Measurements from ENCODE around the gene ARPIN. TPM values are rescaled to one million over a fixed set of nuclear protein-coding genes. Genes with fewer than 3 reads are reported as not detected.
A peak's percentile ranks its signal among the peaks of the same experiment; 100 is the strongest.
"Not testable (repeated sequence)": the region's sequence is repeated elsewhere in the genome, so short reads cannot be mapped to it uniquely, and the experiment has no call there.

ARPIN gene
- total RNA-seq, 3 donors from 2014 or later: 39.0 to 45.8 (median 43.0) TPM

GRCh38 chr15:89947385-89947784, 34.6 kb upstream of the ARPIN start:
- Histone ChIP-seq H3K4me1 (ENCODE audit: low read depth) (peaks cover 19% of the 10 kb centered on the region), H3K9me3 (no peaks in the 10 kb centered on the region), H3K36me3 (ENCODE audit: low read depth) (no peaks in the 10 kb centered on the region), H3K4me3 (no peak overlapping the region)
- ATAC-seq (peak; percentile 91), DNase-seq (peak in 1 of 3 donors; percentile 27)
- intact Hi-C loops (cut with DNase I, micrococcal nuclease): no loop called here
- TF ChIP-seq CTCF (IDR thresholded peaks at IDR 0.05): no peak

GRCh38 chr15:89946681-89947299, 34.0 kb upstream of the ARPIN start:
- intact Hi-C loops (cut with DNase I, micrococcal nuclease): no loop called here
- H3K4me3 ChIP-seq: no peak overlapping the region
- H3K36me3 ChIP-seq (ENCODE audit: low read depth): no peaks in the 10 kb centered on the region
- ATAC-seq (peak; percentile 78), DNase-seq (peak in 1 of 3 donors; percentile 56)
- H3K4me1 ChIP-seq (ENCODE audit: low read depth): peaks cover 19% of the 10 kb centered on the region
- no peak for TF ChIP-seq CTCF (IDR thresholded peaks at IDR 0.05)
- H3K9me3 ChIP-seq: no peaks in the 10 kb centered on the region

- intact Hi-C loops (cut with DNase I, micrococcal nuclease); H3K9me3 ChIP-seq; H3K36me3 ChIP-seq (ENCODE audit: low read depth); ATAC-seq; DNase-seq; H3K4me3 ChIP-seq: not testable (repeated sequence)
- peaks cover 19% of the 10 kb centered on the region for H3K4me1 ChIP-seq (ENCODE audit: low read depth)
Observed at GRCh38 chr15:89943721-89944120, 31.0 kb upstream of the ARPIN start.

GRCh38 chr15:89939910-89940309, 27.2 kb upstream of the ARPIN start:
- H3K4me3 ChIP-seq: no peak overlapping the region
- DNase-seq (no peak), ATAC-seq (no peak)
- TF ChIP-seq CTCF (IDR thresholded peaks at IDR 0.05): no peak
- H3K4me1 ChIP-seq (ENCODE audit: low read depth): peaks cover 5% of the 10 kb centered on the region
- no peaks in the 10 kb centered on the region for H3K9me3 ChIP-seq
- no peaks in the 10 kb centered on the region for H3K36me3 ChIP-seq (ENCODE audit: low read depth)
- intact Hi-C loops (cut with DNase I, micrococcal nuclease): no loop called here

- H3K4me3 ChIP-seq; H3K36me3 ChIP-seq (ENCODE audit: low read depth); H3K4me1 ChIP-seq (ENCODE audit: low read depth); H3K9me3 ChIP-seq; ATAC-seq; DNase-seq; intact Hi-C loops (cut with DNase I, micrococcal nuclease): not testable (repeated sequence)
Observed at GRCh38 chr15:89939377-89939776, 26.6 kb upstream of the ARPIN start.

- ATAC-seq: peak; percentile 71
- H3K36me3 ChIP-seq (ENCODE audit: low read depth): no peaks in the 10 kb centered on the region
- no peak overlapping the region for H3K4me3 ChIP-seq
- TF ChIP-seq CTCF (IDR thresholded peaks at IDR 0.05): no peak
- no peaks in the 10 kb centered on the region for H3K4me1 ChIP-seq (ENCODE audit: low read depth)
- no peak for DNase-seq
- intact Hi-C loops (cut with DNase I, micrococcal nuclease): no loop called here
- H3K9me3 ChIP-seq: no peaks in the 10 kb centered on the region
Observed at GRCh38 chr15:89937365-89938350, 24.9 kb upstream of the ARPIN start.
